Measurements from ENCODE around the gene MTRR.

MTRR gene

GRCh38 chr5:7875151-7875550, 6.2 kb downstream of the MTRR start:
- H3K4me3 ChIP-seq (replicated peaks; ENCODE audit: low read depth, low read length), result no peak overlapping the region
- DNase-seq (ENCODE audit: extremely low read depth, low read depth), result no peak
- TF ChIP-seq CTCF (IDR thresholded peaks at IDR 0.05; ENCODE audit: low read depth, low read length, missing control alignments), result no peak

GRCh38 chr5:7876867-7877266, 7.9 kb downstream of the MTRR start:
- no peak for TF ChIP-seq CTCF (IDR thresholded peaks at IDR 0.05; ENCODE audit: low read depth, low read length, missing control alignments)
- H3K4me3 ChIP-seq (replicated peaks; ENCODE audit: low read depth, low read length), result no peak overlapping the region
- DNase-seq (ENCODE audit: extremely low read depth, low read depth), result no peak

- H3K4me3 ChIP-seq (replicated peaks; ENCODE audit: low read depth, low read length), result no peak overlapping the region
- no peak for DNase-seq (ENCODE audit: extremely low read depth, low read depth)
- no peak for TF ChIP-seq CTCF (IDR thresholded peaks at IDR 0.05; ENCODE audit: low read depth, low read length, missing control alignments)
These were observed 8.9 kb downstream of the MTRR start for GRCh38 chr5:7877851-7878250.

GRCh38 chr5:7878381-7878873, 9.5 kb downstream of the MTRR start:
- DNase-seq (ENCODE audit: extremely low read depth, low read depth), result no peak
- H3K4me3 ChIP-seq (replicated peaks; ENCODE audit: low read depth, low read length), result no peak overlapping the region

GRCh38 chr5:7881091-7881490, 12.1 kb downstream of the MTRR start:
- TF ChIP-seq CTCF (IDR thresholded peaks at IDR 0.05; ENCODE audit: low read depth, low read length, missing control alignments), result no peak
- no peak for DNase-seq (ENCODE audit: extremely low read depth, low read depth)
- no peak overlapping the region for H3K4me3 ChIP-seq (replicated peaks; ENCODE audit: low read depth, low read length)

More at GRCh38 chr5:7878381-7878873, 9.5 kb downstream of the MTRR start:
- no peak for TF ChIP-seq CTCF (IDR thresholded peaks at IDR 0.05; ENCODE audit: low read depth, low read length, missing control alignments)

GRCh38 chr5:7881816-7882215, 12.9 kb downstream of the MTRR start:
- TF ChIP-seq CTCF (IDR thresholded peaks at IDR 0.05; ENCODE audit: low read depth, low read length, missing control alignments), result no peak
- no peak for DNase-seq (ENCODE audit: extremely low read depth, low read depth)
- H3K4me3 ChIP-seq (replicated peaks; ENCODE audit: low read depth, low read length), result no peak overlapping the region

GRCh38 chr5:7882926-7883325, 14.0 kb downstream of the MTRR start:
- no peak for TF ChIP-seq CTCF (IDR thresholded peaks at IDR 0.05; ENCODE audit: low read depth, low read length, missing control alignments)
- DNase-seq (ENCODE audit: extremely low read depth, low read depth), result no peak
- no peak overlapping the region for H3K4me3 ChIP-seq (replicated peaks; ENCODE audit: low read depth, low read length)
